LNCAP (cell line): ENCODE data around the gene CHST12.

Source experiments
- TF ChIP-seq, protein P1 (sequence below): fragments of 450-650 bp; IDR thresholded peaks from 2 replicates; pipeline ENCODE4 v1.5.1; 2017; ENCODE audit warnings: mild to moderate bottlenecking

CHST12 gene

DNA sequence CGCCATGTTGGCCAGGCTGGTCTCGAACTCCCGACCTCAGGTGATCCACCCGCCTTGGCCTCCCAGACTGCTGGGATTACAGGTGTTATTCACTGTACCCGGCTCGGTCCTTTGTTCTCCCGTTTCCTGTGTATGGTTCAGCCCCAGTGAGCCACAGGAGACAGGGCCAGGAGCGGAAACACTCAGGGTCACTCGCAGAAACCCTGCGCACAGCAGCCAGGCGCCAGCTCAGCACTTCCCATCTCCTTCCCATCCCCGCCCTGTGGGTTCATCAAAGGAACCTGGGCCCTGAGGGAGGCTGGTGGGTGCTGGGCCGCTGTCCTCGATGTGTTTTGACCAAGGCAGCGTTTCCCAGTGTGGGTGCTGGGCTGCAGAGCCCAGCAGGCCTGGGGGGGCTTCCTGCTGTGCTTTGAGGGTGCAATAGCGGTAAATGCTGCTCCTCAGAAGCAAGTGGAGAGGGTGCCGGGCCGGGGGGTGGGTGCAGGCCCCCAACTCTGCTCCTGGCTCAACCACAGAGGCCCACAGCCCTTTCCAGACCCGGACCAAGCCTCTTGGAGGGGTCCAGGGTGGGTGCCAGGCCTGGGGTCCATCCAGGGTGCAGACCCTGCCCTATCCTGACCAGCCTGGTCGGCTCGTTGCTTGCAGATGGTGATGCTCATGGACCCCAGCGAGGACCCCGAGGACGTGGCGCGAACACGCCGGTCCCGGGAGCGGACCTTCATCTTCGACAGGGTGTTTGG lies 15.3 kb upstream of the CHST12 start:
- TF ChIP-seq, protein P1, sequence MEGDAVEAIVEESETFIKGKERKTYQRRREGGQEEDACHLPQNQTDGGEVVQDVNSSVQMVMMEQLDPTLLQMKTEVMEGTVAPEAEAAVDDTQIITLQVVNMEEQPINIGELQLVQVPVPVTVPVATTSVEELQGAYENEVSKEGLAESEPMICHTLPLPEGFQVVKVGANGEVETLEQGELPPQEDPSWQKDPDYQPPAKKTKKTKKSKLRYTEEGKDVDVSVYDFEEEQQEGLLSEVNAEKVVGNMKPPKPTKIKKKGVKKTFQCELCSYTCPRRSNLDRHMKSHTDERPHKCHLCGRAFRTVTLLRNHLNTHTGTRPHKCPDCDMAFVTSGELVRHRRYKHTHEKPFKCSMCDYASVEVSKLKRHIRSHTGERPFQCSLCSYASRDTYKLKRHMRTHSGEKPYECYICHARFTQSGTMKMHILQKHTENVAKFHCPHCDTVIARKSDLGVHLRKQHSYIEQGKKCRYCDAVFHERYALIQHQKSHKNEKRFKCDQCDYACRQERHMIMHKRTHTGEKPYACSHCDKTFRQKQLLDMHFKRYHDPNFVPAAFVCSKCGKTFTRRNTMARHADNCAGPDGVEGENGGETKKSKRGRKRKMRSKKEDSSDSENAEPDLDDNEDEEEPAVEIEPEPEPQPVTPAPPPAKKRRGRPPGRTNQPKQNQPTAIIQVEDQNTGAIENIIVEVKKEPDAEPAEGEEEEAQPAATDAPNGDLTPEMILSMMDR: no peak

DNA sequence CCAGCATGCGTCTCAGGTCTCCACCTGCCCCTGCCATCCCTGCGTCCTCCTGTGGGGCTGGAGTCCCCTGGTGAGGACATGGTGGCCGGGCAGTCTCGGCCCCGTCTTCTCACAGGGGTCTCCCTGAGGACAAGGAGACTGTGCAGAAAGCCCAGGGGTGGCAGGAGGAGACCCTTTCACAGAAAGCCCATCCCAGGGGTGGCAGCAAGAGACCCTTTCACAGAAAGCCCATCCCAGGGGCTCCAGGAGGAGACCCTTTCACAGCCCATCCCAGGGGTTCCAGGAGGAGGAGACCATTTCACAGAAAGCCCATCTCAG lies 14.8 kb upstream of the CHST12 start:
- TF ChIP-seq, protein P1: no peak

DNA sequence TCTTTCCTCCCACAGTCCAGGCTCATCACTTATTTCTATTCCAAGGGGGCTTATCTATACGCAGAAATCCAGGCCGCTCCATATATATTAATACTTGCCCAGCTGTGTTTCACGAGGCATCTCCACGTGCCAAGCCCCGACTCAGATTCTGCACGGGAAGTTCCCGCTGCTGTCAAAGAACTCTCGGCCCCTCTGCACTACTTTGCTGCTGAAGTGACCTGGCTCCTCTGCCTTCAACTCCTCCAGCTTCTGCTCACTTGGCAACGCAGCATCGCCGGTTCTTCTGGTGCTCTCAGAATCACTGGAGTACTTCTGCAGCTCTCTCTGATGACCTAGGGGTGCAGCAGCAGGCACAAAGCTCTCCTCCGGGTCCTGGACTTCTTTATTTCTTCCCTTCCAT lies 9.7 kb upstream of the CHST12 start:
- TF ChIP-seq, protein P1: no peak

DNA sequence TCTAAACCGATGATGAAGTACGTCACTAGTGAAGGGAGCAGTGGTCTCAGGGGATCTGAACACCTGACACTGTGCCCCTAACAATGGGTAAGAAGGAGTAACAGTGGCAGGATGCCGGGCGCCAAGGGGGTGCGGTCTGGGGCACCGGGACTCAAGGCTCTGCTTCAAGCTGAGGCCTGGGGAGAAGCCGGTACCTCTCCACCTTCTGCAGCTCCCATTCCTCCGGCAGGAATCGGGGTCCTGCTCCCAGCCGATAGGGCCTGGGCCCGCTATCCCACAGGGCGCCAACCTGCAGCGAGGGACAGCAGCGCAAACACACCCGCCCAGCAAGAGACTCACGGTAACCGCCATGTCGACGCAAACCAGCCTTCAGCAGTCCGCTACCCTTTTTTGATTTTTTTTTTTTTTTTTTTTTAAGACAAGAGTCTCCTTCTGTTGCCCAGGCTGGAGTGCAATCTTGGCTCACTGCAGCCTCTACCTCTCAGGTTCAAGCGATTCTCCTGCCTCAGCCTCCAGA lies 8.8 kb upstream of the CHST12 start:
- TF ChIP-seq, protein P1: no peak

DNA sequence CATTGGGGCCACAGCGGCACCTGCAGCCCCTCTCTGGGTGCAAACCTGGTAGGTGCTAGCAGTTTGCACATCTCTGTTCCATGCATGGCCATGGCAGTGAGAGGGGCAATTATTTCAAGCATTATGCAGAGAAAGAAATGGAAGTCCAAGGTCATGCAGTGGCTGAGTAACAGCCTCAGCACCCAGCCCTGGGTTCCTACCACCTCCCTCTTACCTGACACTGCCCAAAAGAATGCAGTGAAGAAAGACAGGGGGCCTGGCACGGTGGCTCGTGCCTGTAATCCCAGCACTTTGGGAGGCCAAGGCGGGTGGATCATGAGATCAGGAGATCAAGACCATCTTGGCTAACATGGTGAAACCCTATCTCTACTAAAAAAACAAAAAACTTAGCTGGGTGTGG lies 4.9 kb upstream of the CHST12 start:
- TF ChIP-seq, protein P1: no peak

DNA sequence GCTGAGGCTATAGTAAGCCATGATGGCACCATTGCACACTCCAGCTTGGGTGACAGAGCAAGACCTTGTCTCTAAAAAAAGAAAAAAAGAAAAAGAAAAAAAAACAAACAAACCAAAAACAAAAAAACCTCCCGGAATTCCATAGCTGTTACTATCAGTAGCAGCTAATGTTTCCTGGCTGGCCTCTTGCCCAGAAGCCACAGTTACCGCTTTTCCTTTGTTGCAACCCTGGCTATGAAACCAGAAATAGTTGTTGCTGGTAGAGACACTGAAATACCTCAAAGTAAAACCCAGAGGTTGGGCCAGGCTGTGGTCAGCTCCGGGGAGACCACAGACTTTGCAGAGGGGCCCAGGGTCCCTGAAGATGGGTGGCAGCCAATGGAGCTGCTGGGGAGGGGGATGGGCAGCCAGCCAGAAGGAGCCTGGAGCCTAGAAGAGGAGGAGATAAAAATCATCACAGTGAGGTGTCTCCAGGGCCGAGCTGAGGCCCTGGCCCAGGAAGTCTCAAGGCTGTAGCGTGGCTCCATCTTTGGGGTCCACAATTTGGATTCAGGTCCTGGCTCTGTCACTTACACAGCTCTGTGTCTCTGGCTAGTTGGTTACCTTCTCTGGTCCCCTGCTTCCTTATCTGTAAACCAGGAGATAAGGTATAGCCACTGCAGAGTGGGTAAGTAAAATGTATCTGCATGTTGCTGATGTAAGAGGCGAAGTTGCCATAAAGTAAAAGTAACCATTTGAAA lies 3.4 kb upstream of the CHST12 start:
- TF ChIP-seq, protein P1: no peak

DNA sequence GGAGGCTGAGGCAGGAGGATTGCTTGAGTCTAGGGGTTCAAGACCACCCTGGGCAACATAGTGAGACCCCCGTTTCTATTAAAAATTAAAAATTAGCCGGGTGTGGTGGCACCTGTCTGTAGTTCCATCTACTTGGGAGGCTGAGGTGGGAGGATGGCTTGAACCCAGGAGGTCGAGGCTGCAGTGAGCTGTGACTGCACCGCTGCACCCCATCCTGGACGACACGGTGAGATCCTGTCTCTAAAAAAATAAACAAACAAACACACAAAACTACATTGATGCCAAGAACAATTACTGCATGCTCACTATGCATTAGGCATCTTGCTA lies 761 bp upstream of the CHST12 start:
- TF ChIP-seq, protein P1: no peak
